Measurements from ENCODE around the gene VPS13D.

VPS13D gene

GRCh38 chr1:12450090-12450755 lies 220.4 kb downstream of the VPS13D start:
- Histone ChIP-seq H2BK120ac (ENCODE audit: low read depth, low read length) (no peak overlapping the region), H3K23ac (ENCODE audit: low read length in 2 of 2) (no peak overlapping the region)

GRCh38 chr1:12450756-12451559 lies 221.1 kb downstream of the VPS13D start:
- Histone ChIP-seq H2AFZ (ENCODE audit: low read depth, low read length) (no peak overlapping the region), H2AK5ac (ENCODE audit: low read length, severe bottlenecking) (no peak overlapping the region), H3K79me1 (replicated peaks; ENCODE audit: low read length, poor library complexity, severe bottlenecking) (peaks cover 1% of the 10 kb centered on the region), H4K91ac (ENCODE audit: low read length) (no peak overlapping the region), H2BK12ac (ENCODE audit: low read length in 2 of 2) (no peak overlapping the region), H3K4me1 (ENCODE audit: control insufficient read depth, insufficient read depth, low read depth, low read length) (peaks cover 11% of the 10 kb centered on the region), H2BK120ac (ENCODE audit: low read depth, low read length) (no peak overlapping the region), H3K9ac (ENCODE audit: low read length) (no peak overlapping the region), H2BK15ac (ENCODE audit: low read depth, poor library complexity, severe bottlenecking) (no peak overlapping the region), H3K4me3 (ENCODE audit: insufficient read depth in 1 of 2, low read depth in 1 of 2, low read length in 2 of 2) (no peak overlapping the region), H2BK5ac (ENCODE audit: low read depth, low read length, poor library complexity, severe bottlenecking) (no peak overlapping the region), H3K27me3 (ENCODE audit: control insufficient read depth in 1 of 2, insufficient read depth in 1 of 2, low read length in 2 of 2) (no peaks in the 10 kb centered on the region), H4K8ac (ENCODE audit: low read length) (no peak overlapping the region), H3K4ac (ENCODE audit: low read depth in 1 of 2, low read length in 2 of 2) (no peak overlapping the region), H3K27ac (ENCODE audit: low read length, poor library complexity, severe bottlenecking) (no peak overlapping the region), H3K14ac (ENCODE audit: low read length in 2 of 2) (no peak overlapping the region), H3K18ac (ENCODE audit: low read depth in 1 of 2, low read length in 2 of 2) (no peak overlapping the region), H3K36me3 (ENCODE audit: control insufficient read depth in 1 of 2, insufficient read depth in 2 of 2, low read depth in 1 of 2, low read length in 2 of 2) (peaks cover 7 to 22% of the 10 kb centered on the region in 2 experiments), H3K23ac (ENCODE audit: low read length in 2 of 2) (no peak overlapping the region), H3K9me3 (ENCODE audit: control insufficient read depth, low read length) (no peaks in the 10 kb centered on the region), H3K4me2 (ENCODE audit: low read length, poor library complexity, severe bottlenecking) (no peak overlapping the region)
- WGBS, result 100% methylated on average over 3 of the region's 4 CpGs
- DNase-seq, result no peak

More at GRCh38 chr1:12450090-12450755, 220.4 kb downstream of the VPS13D start:
- no peak overlapping the region for H4K8ac ChIP-seq (ENCODE audit: low read length)
- no peak overlapping the region for H2BK5ac ChIP-seq (ENCODE audit: low read depth, low read length, poor library complexity, severe bottlenecking)
- no peak overlapping the region for H4K91ac ChIP-seq (ENCODE audit: low read length)
- H3K27me3 ChIP-seq (ENCODE audit: control insufficient read depth in 1 of 2, insufficient read depth in 1 of 2, low read length in 2 of 2), result no peaks in the 10 kb centered on the region
- no peak overlapping the region for H2AK5ac ChIP-seq (ENCODE audit: low read length, severe bottlenecking)
- peaks cover 1% of the 10 kb centered on the region for H3K79me1 ChIP-seq (replicated peaks; ENCODE audit: low read length, poor library complexity, severe bottlenecking)
- H3K14ac ChIP-seq (ENCODE audit: low read length in 2 of 2), result no peak overlapping the region
- no peak overlapping the region for H3K18ac ChIP-seq (ENCODE audit: low read depth in 1 of 2, low read length in 2 of 2)
- no peak overlapping the region for H3K4me3 ChIP-seq (ENCODE audit: insufficient read depth in 1 of 2, low read depth in 1 of 2, low read length in 2 of 2)
- H3K4me1 ChIP-seq (ENCODE audit: control insufficient read depth, insufficient read depth, low read depth, low read length), result peaks cover 10% of the 10 kb centered on the region
- over 99% methylated on average over 10 of the region's 10 CpGs for WGBS
- no peak overlapping the region for H3K4ac ChIP-seq (ENCODE audit: low read depth in 1 of 2, low read length in 2 of 2)
- peaks cover 7 to 22% of the 10 kb centered on the region in 2 experiments for H3K36me3 ChIP-seq (ENCODE audit: control insufficient read depth in 1 of 2, insufficient read depth in 2 of 2, low read depth in 1 of 2, low read length in 2 of 2)
- H3K9ac ChIP-seq (ENCODE audit: low read length), result no peak overlapping the region
- H2AFZ ChIP-seq (ENCODE audit: low read depth, low read length), result no peak overlapping the region
- DNase-seq, result no peak
- no peak overlapping the region for H3K27ac ChIP-seq (ENCODE audit: low read length, poor library complexity, severe bottlenecking)
- H3K9me3 ChIP-seq (ENCODE audit: control insufficient read depth, low read length), result no peaks in the 10 kb centered on the region
- no peak overlapping the region for H2BK15ac ChIP-seq (ENCODE audit: low read depth, poor library complexity, severe bottlenecking)
- H3K4me2 ChIP-seq (ENCODE audit: low read length, poor library complexity, severe bottlenecking), result no peak overlapping the region
- no peak overlapping the region for H2BK12ac ChIP-seq (ENCODE audit: low read length in 2 of 2)

- Histone ChIP-seq H3K27me3 (ENCODE audit: control insufficient read depth in 1 of 2, insufficient read depth in 1 of 2, low read length in 2 of 2) (no peaks in the 10 kb centered on the region), H3K23ac (ENCODE audit: low read length in 2 of 2) (no peak overlapping the region), H3K9ac (ENCODE audit: low read length) (no peak overlapping the region), H3K4me2 (ENCODE audit: low read length, poor library complexity, severe bottlenecking) (no peak overlapping the region), H2BK15ac (ENCODE audit: low read depth, poor library complexity, severe bottlenecking) (no peak overlapping the region), H2BK5ac (ENCODE audit: low read depth, low read length, poor library complexity, severe bottlenecking) (no peak overlapping the region), H2AFZ (ENCODE audit: low read depth, low read length) (no peak overlapping the region), H3K4ac (ENCODE audit: low read depth in 1 of 2, low read length in 2 of 2) (no peak overlapping the region), H3K36me3 (ENCODE audit: control insufficient read depth in 1 of 2, insufficient read depth in 2 of 2, low read depth in 1 of 2, low read length in 2 of 2) (peaks cover 7 to 22% of the 10 kb centered on the region in 2 experiments), H4K8ac (ENCODE audit: low read length) (no peak overlapping the region), H3K9me3 (ENCODE audit: control insufficient read depth, low read length) (no peaks in the 10 kb centered on the region), H3K27ac (ENCODE audit: low read length, poor library complexity, severe bottlenecking) (no peak overlapping the region), H4K91ac (ENCODE audit: low read length) (no peak overlapping the region), H3K14ac (ENCODE audit: low read length in 2 of 2) (no peak overlapping the region), H3K18ac (ENCODE audit: low read depth in 1 of 2, low read length in 2 of 2) (no peak overlapping the region), H3K79me1 (replicated peaks; ENCODE audit: low read length, poor library complexity, severe bottlenecking) (peaks cover 1% of the 10 kb centered on the region), H3K4me3 (ENCODE audit: insufficient read depth in 1 of 2, low read depth in 1 of 2, low read length in 2 of 2) (no peak overlapping the region), H2BK12ac (ENCODE audit: low read length in 2 of 2) (no peak overlapping the region), H2BK120ac (ENCODE audit: low read depth, low read length) (no peak overlapping the region), H2AK5ac (ENCODE audit: low read length, severe bottlenecking) (no peak overlapping the region), H3K4me1 (ENCODE audit: control insufficient read depth, insufficient read depth, low read depth, low read length) (peaks cover 13% of the 10 kb centered on the region)
- DNase-seq, result no peak
- 94% methylated on average over 2 of the region's 3 CpGs for WGBS
Observed at GRCh38 chr1:12451560-12451900, 221.7 kb downstream of the VPS13D start.

GRCh38 chr1:12452262-12452661 lies 222.4 kb downstream of the VPS13D start:
- peaks cover 1% of the 10 kb centered on the region for H3K79me1 ChIP-seq (replicated peaks; ENCODE audit: low read length, poor library complexity, severe bottlenecking)
- H2BK15ac ChIP-seq (ENCODE audit: low read depth, poor library complexity, severe bottlenecking), result no peak overlapping the region
- H3K14ac ChIP-seq (ENCODE audit: low read length in 2 of 2), result no peak overlapping the region
- no peak overlapping the region for H3K23ac ChIP-seq (ENCODE audit: low read length in 2 of 2)
- no peak overlapping the region for H2BK12ac ChIP-seq (ENCODE audit: low read length in 2 of 2)
- H3K4me2 ChIP-seq (ENCODE audit: low read length, poor library complexity, severe bottlenecking), result no peak overlapping the region
- no peak overlapping the region for H3K4ac ChIP-seq (ENCODE audit: low read depth in 1 of 2, low read length in 2 of 2)
- no peak overlapping the region for H4K91ac ChIP-seq (ENCODE audit: low read length)
- H3K27ac ChIP-seq (ENCODE audit: low read length, poor library complexity, severe bottlenecking), result no peak overlapping the region
- no peak for DNase-seq
- no peak overlapping the region for H2AFZ ChIP-seq (ENCODE audit: low read depth, low read length)
- peaks cover 7 to 22% of the 10 kb centered on the region in 2 experiments for H3K36me3 ChIP-seq (ENCODE audit: control insufficient read depth in 1 of 2, insufficient read depth in 2 of 2, low read depth in 1 of 2, low read length in 2 of 2)
- peaks cover 14% of the 10 kb centered on the region for H3K4me1 ChIP-seq (ENCODE audit: control insufficient read depth, insufficient read depth, low read depth, low read length)
- no peak overlapping the region for H2BK120ac ChIP-seq (ENCODE audit: low read depth, low read length)
- H3K9me3 ChIP-seq (ENCODE audit: control insufficient read depth, low read length), result no peaks in the 10 kb centered on the region
- no peak overlapping the region for H4K8ac ChIP-seq (ENCODE audit: low read length)
- no peaks in the 10 kb centered on the region for H3K27me3 ChIP-seq (ENCODE audit: control insufficient read depth in 1 of 2, insufficient read depth in 1 of 2, low read length in 2 of 2)
- H2BK5ac ChIP-seq (ENCODE audit: low read depth, low read length, poor library complexity, severe bottlenecking), result no peak overlapping the region
- H3K18ac ChIP-seq (ENCODE audit: low read depth in 1 of 2, low read length in 2 of 2), result no peak overlapping the region
- H3K9ac ChIP-seq (ENCODE audit: low read length), result no peak overlapping the region
- no peak overlapping the region for H2AK5ac ChIP-seq (ENCODE audit: low read length, severe bottlenecking)
- H3K4me3 ChIP-seq (ENCODE audit: insufficient read depth in 1 of 2, low read depth in 1 of 2, low read length in 2 of 2), result no peak overlapping the region

All from mesenchymal stem cell (in vitro differentiated cells and primary cell).